ENCODE data around the gene ITPR1.

- TF ChIP-seq ZNF274 (IDR thresholded peaks at IDR 0.05; ENCODE audit: low read depth, low read length) (no peak), YY1 (IDR thresholded peaks at IDR 0.05; ENCODE audit: insufficient read depth, insufficient read length) (no peak), SUZ12 (IDR thresholded peaks at IDR 0.05; ENCODE audit: extremely low read depth, insufficient read depth, insufficient read length) (no peak)
These were observed 369.8 kb downstream of the ITPR1 start for GRCh38 chr3:4862973-4863372.
